SK-N-DZ (cell line): ENCODE results near the gene OAS2.

Source experiments
- DNase-seq: peaks from one replicate; pipeline ENCODE4 v3.0.0-alpha.2; 2015; ENCODE audit warnings: low spot score

OAS2 gene

DNA sequence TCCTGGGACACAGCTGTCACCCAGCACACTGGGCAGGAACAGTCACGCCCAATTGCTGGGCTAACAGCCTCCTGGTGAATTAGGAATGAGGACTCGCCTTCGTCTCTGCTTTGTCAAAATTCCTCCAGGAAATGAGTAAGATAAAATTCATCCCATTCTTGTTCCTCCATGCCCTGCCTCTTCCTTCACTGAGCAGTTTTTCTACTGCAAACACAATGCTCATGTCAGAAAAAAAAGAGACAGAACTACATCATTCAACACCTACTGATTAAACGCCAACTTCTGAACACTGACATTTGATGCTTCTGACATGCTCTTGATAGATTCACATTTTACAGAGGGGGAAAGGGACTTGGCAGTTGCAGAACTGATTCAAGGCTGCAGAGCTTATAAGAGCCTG, 40.7 kb downstream of the OAS2 start:
- no peak for DNase-seq

DNA sequence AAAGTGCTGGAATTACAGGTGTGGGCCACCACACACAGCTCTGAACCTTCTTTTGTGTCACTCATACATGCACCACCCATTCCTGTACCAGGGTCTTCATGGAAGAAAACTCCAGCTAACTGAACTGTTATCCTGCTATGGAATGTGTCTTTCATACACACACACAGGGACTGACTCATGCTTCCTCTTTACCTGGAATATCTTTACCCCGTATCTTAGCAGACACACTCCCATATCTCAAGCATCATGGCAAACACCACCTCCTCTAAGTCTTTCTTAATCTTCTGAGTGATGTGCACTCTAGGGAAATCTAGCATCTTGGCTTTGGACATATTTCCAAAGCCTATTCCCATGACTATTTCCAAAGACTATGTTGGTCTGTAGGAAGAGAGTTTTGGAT, 43.2 kb downstream of the OAS2 start:
- DNase-seq: no peak

DNA sequence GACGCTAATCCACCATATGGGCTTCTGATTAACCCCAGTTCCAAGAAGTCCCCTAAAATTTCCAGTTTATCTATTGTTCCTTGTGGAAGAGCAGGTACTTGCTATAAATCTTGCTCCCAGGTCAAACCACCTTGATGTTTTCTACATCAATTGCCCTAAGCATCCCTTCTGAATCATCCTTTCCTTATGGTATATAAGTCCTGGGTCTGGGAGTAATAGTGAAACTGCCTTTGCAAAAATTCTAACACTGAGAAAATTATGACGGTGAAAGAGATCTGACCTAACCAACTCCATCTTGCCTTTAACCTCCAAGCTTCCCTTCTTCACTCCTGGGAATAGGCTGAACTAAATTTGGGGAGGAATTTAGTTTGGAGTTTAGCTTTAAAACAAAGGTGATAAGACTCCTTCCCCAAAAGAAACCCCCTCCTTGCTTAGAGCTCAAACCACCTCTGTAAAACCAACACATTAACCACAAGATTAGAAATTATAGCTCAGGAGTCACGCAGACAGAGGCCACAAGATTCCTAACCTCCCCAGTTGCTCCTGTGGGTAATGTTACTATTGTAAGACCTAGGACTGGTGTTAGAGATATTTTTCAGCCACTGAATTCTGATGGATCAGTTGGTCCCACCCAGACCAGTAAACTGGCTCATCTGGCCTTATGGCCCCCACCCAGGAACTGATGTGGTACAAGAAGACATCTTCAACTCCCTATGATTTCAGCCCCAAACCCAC, 44.4 kb downstream of the OAS2 start:
- DNase-seq: no peak

- DNase-seq: no peak
Observed at GRCh38 chr12:113027726-113028125, 49.4 kb downstream of the OAS2 start.

- peak; percentile 68 for DNase-seq
Observed at GRCh38 chr12:113030875-113031525, 52.7 kb downstream of the OAS2 start.

DNA sequence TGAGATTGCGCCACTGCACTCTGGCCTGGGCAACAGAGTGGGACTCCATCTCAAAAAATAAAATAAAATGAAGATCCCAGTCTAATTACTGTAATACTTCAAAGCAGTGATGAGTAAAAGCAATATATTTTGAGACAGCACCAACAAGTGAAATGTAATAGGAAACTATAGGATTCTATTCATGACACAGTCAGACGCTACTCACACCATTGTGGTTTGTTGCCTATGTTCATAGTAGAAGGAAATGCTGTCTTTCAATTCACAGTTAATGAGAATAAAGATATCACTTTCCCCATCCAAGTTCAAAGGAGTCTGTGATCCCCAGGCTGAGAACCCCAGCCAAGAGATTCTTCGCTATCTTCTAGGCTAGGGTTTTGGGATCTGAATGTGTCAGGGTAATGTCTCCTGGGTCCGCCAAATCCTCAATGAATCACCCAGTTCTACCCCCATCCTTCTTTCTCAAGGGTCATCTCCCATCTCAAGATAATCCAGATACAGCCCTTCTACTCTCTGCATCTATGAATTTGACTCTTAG, 61.7 kb downstream of the OAS2 start:
- DNase-seq: no peak

DNA sequence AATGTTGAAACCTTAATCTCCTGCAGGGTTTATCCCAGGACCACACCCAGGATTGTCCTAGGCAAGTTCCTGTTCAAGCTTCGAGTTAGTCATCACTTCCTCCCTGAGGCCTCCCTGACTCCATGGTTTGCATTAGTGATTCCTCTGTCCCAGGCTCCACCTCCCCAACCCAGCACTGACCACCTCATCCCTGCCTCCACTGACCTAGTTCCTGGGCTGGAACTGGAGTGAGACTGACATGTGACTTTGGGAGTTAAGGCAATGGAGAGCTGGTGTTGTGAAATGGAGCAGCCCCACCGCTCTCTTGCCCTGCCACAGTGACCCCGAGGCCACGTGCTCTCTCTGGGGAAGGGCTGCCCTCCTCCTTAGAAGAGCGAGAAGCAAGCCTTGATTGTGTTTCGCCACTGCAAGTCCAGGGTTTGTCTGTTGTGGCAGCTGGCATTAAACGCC, 62.4 kb downstream of the OAS2 start:
- DNase-seq: no peak

GRCh38 chr12:113041560-113041959, 63.2 kb downstream of the OAS2 start:
- no peak for DNase-seq

DNA sequence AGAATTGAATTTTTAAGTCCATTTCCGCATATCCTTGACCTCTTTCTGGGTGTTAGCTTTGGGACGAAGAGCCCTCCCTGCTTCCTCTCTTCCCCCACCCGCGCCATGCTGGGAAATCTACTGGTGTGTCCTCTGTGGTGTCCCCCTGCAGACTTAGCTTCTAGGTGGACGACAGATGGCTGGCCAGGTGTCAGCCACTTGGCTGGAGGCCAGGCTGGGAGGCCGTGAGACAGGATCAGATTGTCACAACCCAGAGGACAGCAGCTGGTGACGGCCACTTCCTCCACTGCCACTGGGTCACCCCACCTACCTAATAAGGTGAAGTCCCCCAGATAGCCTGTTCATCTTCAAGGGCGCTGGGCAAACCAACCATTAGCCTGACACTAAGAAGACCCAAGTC, 64.9 kb downstream of the OAS2 start:
- DNase-seq: no peak

DNA sequence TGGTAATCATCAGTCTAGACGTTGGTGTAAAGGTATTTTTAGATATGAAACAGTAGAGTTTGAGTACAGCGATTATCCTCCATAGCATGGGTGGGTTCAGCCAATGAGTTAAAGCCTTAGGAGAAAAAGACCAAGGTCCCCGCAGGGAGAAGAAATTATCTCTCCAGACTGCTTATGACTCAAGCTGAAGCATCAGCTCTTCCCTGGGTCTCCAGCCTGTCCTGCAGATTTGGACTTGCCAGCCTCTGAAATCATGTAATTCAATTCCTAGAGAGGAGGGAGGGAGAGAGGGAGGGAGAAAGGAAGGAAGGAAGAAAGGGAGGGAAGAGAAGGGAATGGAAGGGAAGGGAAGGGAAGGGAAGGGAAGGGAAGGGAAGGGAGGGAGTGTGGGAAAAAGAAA, 66.2 kb downstream of the OAS2 start:
- no peak for DNase-seq

- DNase-seq: peak; percentile 65
Observed at GRCh38 chr12:113048716-113049127, 70.4 kb downstream of the OAS2 start.

DNA sequence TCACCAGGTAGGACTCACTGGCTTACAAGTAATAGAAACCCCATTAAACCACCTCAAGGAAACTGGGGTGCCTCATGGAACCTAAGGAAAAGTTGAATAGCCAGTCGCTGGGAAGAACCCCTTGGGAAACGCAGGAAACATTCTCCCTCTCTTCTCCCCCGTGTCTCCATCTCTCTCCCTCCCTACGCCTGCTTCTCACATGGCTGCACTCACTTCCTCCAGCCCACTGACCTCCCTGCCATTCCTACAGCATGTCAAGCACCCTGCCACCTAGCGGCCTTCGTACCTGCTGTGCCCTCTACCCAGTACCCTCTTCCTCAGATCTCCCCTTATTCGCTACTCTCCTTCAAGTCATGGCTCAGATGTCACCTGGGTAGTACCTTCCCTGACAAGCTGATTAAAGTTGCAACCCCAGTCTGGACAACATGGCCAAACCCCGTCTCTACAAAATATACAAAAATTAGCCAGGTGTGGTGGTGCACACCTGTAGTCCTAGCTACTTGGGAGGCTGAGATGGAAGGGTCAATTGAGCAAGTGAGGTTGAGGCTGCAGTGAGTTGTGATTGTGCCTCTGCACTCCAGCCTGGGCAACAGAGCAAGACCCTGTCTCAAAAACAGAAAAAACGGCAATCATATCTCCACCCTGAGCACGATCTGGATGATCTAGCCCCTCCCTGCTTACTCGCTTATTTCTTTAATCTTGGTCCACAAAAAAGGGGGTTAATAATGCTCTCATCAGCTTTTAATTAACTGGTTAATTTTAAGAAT, 71.8 kb downstream of the OAS2 start:
- DNase-seq: peak; percentile 62

GRCh38 chr12:113050795-113051194, 72.5 kb downstream of the OAS2 start:
- DNase-seq: no peak

GRCh38 chr12:113051759-113052158, 73.4 kb downstream of the OAS2 start:
- no peak for DNase-seq

DNA sequence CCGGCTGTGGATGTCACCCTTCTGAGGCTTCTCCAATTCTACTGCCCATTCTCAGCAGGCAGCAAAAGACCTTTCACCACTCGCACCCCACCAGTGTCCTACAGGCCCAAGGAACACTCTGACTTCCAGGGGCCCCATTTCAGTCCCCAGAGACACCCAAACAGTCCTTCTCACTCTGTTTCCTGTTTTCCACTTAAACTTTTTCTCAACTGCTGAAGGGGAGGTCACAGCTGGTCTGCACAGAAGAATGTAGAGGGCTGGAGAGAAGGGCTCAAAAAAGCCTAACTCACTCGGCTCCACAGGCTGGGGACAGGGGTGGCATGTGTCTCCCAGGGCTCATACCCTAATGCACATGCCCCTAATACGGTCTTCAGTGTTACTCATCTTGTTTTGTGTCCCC, 74.0 kb downstream of the OAS2 start:
- DNase-seq: no peak

DNA sequence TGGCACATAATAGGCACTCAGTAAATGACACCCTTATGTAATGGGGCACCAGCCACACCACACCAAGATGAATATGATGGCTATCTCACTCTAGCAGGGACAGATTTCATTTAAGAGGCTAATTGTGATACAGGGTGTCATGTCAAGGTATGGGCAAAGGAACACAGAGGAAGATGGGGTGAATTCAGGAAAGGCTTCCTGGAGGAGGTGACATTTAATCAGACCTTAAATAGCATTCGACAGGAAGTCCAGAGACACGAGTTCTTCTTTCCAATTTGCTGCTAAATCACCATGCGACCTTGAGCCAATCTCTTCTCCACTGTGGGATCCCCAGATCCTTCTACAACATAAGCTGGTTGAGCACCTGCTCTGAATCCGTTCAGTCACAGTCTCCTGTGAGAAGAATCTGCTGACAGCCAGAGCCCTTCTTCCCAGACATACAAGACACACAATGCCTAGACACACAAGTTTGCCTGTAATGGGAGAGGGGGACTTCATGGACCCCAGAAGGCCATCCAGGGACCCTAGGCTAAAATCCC, 76.7 kb downstream of the OAS2 start:
- no peak for DNase-seq

GRCh38 chr12:113055594-113056380, 77.5 kb downstream of the OAS2 start:
- DNase-seq: no peak

- DNase-seq: no peak
Observed at GRCh38 chr12:113056381-113056630, 78.0 kb downstream of the OAS2 start.

- no peak for DNase-seq
Observed at GRCh38 chr12:113056631-113057488, 78.5 kb downstream of the OAS2 start, which contains the start of gene DTX1. Gene DTX1, plus strand, starts transcription at chr12:113056730. Its CDS starts 1,463 bp downstream, at chr12:113058193.
